ENCODE measurements around the gene FRYL.

DNA sequence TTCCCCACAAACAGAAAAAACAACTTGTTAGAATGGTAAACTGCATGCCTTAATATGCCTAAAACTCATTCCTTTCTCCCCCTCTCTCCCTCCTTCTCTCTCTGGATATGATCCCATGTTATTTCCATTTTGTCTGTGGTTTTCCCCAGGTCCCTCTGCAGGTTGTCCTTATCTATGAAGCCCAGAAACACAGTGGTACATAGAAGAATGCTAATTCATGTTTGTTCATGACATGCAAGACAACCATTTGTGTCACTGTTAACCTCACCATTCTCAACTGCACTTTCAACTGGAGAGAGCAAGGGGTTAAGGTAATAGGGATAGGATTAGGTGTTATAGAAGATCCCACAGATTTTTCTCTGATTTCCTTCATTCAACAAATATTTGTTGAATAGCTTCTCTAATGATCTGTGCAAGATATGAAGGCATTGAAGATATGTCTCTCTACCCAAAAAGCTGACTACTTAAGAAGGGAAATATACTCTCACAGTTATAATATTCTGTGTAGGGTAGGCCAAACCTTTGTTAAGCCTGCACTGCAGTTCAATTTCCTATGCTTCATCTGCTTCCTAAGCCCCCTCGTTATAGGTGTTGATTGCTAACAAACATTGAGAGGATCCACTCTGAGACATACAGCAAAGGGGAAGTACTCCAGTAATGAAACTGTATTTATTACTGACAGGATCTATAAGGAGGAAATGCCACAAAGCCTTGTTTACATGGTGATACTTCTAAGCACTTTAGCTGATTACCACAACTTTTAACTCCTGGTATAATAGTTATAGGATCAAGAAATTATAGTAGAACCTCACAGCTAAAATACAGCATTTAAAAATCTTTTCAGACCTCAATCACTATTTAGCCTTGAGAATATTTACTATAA lies 96.1 kb downstream of the FRYL start:
- TF ChIP-seq POLR2AphosphoS5 (IDR thresholded peaks at IDR 0.05) = no peak
- TF ChIP-seq, protein P1, sequence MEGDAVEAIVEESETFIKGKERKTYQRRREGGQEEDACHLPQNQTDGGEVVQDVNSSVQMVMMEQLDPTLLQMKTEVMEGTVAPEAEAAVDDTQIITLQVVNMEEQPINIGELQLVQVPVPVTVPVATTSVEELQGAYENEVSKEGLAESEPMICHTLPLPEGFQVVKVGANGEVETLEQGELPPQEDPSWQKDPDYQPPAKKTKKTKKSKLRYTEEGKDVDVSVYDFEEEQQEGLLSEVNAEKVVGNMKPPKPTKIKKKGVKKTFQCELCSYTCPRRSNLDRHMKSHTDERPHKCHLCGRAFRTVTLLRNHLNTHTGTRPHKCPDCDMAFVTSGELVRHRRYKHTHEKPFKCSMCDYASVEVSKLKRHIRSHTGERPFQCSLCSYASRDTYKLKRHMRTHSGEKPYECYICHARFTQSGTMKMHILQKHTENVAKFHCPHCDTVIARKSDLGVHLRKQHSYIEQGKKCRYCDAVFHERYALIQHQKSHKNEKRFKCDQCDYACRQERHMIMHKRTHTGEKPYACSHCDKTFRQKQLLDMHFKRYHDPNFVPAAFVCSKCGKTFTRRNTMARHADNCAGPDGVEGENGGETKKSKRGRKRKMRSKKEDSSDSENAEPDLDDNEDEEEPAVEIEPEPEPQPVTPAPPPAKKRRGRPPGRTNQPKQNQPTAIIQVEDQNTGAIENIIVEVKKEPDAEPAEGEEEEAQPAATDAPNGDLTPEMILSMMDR (IDR thresholded peaks at IDR 0.05) = no peak
